ENCODE measurements around the gene HYAL3.

DNA sequence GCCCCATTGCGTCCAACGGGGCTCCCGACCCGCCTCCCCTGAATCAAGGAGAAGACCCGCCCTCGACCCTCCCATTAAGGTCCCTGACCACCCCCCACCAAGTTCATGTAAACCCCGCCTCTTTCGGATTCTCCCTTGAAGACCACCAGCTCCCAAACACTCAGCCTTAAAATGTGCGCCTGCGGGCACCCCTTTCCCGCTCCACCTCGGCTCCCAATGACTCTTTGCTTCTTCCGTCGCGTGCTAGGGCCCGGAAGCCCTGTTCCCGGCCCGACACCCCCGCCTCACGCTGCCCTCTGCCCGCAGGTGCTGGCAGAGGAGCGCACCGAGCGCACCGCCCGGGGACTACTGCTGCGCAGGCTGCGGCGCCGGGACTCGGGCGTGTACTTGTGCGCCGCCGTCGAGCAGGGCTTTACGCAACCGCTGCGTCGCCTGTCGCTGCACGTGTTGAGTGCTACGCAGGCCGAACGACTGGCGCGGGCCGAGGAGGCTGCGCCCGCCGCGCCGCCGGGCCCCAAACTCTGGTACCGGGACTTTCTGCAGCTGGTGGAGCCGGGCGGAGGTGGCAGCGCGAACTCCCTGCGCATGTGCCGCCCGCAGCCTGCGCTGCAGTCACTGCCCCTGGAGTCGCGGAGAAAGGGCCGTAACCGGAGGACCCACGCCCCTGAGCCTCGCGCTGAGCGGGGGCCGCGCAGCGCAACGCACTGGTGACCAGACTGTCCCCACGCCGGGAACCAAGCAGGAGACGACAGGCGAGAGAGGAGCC, 23.0 kb downstream of the HYAL3 start:
- TF ChIP-seq EZH2 (IDR thresholded peaks at IDR 0.05) (no peak), POLR2AphosphoS5 (IDR thresholded peaks at IDR 0.05; ENCODE audit: borderline replicate concordance, low read depth, low read length) (no peak)
